GM19395 (cell line): ENCODE data around the gene GLIS1.

ENCODE experiments used
- ATAC-seq: cut with Tn5 transposase; IDR thresholded peaks from one replicate; pipeline ENCODE4 v1.9.1; 2021; ENCODE audit warnings: mild to moderate bottlenecking, moderate library complexity; ENCODE audit not compliant: unreplicated experiment

Gene GLIS1

DNA sequence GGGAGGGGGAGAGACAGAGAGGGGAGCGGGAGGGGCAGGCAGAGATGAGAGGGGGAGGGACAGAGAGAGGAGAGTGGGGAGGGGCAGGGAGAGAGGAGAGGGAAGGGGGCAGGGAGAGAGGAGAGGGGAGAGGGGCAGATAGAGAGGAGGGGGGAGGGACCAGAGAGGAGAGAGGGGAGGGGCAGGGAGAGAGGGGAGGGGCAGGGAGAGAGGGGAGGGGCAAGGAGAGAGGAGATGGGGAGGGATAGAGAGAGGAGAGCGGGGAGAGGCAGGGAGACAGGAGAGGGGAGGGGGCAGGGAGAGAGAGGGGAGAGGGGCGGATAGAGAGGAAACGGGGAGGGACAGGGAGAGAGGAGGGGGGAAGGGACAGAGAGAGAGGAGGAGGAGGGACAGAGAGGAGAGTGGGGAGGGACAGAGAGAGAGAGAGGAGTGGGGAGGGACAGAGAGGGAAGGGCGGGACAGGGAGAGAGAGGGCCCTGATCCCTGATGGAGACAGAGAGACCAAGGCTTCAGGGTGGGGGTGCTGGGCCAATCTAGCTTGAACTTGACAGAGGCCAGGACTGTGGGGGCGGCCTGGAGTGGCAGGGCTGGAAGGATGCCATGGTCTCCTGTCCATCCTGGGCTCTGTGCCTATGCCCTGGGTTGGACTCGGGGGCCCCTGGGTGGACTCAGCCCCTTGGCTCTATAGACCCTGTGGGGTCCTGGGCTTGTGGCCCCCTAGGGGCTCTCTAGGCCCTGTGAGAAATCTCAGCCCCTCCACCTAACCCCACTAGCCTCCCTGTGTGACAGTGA lies 236.1 kb downstream of the GLIS1 start:
- ATAC-seq = no peak

DNA sequence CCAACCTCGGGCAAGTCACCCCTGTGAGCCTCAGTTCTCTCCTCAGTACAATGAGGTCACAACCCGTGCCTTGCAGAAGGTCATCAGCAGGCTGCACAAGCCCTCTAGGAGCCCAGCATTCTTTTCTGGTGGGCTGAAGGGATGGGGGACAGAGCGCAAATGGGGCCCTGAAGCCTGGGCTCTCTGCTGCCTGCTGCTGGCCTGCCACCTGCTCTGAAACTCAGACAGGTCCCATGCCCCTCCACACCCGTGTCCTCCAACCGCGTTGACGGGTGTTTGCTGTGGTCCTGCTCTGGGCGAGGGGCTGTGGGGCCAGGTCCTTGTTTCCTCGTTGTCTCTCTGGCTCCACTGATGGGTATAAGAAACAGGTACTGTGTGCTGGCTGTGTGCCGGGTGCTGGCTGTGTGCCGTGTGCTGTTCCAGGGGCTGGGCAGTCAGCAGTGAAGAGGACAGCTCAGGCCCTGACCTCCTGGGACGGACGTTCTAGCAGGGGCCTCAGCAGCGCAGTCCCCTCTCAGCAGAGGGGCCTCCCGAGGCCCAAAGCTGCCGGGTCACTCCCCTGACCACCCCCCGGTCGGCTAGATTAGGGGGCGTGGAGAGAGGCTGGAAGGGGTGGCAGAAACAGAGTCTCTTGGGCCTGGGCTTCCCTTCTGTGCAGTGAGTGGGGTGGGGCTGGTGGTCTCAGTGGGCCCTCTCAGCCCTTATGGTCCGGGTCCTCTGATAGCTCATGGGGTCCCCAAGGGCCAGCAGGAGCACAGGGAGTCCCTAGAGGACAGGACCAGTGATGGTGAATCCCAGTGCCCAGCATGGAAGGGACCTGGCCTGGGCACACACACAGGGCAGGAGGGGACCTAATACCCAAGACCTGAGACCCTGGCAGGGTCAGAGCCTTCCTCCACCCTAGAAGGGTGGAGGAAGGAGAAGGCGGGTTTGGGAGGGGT lies 237.6 kb downstream of the GLIS1 start:
- ATAC-seq = no peak

DNA sequence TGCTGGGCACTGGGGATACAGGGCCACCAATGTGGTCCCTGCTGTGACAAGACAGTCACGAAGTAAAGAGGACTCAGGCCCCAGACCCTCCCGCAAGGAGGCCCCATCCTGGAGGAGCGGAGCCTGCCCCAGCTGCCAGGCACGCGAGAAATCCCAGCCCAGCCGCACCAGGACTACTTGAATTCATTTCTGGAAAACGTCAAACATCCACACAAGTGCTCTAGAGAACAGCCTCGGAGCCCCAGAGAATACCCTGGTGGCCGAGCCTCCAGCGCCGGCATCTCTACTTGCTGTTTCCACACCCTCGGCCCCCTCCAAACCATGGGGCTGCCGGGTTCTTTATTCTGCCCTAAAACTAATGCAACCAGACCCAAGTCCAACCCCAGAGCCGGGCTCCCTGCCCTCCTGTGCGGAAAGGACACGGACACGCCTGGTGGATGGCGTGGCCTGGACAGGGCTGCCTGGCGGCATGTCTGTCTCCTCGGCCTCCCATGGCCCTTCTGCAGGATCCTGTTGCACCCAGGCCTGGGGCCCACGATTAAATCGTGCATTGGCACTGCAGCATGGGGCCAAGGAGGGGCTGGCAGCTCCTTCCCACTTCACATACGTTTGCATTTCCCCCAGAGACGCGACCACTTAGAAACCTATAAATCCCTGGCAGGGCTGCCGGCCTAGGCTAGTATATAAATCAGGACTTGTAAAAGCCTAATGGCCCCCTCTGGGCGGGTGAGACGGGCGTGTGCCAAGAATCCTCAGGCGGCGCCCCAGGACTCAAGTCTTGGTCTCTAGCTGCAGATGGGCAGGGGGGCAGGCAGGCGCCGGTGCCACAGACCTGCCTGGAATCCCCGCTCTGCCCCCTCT lies 238.5 kb downstream of the GLIS1 start:
- no peak for ATAC-seq

DNA sequence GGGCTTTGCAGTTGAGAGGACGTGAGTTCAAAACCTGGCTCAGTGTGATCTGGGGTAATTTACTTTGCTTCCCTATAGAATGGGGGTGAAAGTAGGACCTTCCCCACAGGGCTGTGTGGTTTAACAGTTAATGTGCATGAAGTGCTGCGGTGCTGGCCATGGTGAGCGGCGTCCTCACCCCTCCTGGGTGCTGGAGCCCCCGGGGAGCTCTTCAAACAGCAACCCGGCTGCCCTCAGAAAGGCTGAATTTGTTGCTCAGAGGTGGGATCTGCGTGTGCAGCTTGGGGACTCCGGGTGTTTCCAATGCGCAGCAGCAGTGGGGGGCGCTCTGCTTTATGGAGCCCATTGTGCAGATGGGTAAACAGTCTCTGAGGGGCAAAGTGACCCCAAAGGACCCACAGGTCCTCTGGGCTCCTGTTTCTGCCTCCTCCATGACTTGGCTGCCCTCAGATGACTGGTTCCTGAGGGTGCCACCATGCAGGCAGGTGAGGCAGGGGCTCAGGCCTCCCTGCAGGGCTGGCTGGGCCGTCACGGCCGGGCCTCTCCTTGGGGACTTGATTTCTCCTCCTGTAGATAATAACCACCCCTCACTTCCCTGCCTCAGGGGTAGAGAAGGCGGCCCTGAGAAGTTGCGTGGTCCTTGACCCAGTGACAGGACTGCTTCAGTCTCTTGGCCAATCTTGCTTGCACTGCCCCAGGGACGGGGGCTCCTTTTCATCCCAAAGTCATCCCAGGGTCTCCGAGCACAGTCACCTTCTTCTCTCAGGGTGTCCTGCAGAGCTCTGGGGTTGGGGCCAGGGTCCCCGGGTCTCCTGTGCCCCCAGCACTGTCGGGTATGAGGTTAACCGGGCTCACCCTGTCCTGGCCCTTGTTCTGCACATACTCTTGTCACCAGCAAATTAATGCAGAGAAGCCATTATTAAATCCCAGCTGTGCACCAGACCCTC lies 239.4 kb downstream of the GLIS1 start:
- no peak for ATAC-seq

DNA sequence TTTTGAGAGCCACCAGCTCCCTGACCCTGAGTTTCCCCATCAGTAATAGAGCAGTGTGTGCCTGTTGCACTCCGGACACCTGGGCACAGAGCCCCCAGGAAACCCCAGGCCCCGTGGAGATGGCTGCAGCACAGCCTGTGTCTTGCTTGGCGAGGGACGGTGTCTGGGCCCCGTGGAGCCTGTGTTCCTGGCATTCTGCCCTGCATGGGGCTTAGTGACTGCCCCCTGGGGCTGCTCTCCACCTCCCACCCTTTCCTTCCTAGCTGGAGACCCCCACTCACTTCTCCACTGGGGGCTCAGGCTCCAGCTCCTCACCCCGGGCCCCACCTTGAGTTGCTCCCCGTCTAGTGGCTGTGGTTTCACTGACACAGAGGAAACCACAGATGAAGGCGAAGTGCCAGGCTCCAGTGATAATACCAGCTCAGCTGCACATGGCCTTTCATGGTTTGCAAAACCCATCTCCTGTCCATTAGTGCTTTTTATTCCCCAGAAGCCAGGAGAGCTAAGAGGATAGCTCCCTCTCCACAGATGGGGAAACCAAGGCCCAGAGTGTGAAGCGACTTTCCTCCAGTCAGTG lies 240.3 kb downstream of the GLIS1 start:
- ATAC-seq = no peak

DNA sequence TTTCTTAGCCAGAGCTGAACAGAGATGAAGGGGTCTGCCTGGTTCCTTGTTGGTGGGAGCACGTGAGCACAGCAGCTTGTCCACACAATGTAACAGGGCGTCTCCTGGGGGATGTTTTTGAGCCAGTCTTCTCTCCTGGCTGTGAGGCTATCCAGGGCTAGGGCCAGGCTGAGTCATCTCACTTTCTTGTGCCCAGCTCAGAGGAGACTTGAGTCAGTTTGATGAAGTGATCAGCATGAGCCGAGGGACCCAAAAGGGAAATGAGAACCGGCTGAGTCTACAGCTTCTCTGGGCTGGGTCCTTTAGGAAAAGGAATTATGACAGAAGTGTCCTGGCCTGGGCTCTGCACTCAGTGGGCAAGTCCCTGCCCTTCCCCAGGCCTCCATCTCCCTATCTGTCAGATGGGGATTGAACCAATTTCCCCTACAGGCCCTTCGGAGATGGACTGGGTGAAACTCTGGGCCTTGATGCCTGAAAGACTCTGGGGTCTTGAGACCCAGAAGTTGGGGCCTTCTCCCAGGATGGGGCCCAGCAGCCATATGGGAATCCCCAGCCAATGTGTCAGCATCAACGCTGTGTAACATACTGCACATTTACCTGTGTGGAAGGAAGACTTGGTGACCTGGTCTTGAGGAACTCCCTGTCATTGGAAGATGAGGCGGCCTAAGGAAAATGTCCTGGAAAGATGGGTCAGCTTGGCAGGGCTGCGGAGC lies 243.2 kb downstream of the GLIS1 start:
- ATAC-seq = no peak

DNA sequence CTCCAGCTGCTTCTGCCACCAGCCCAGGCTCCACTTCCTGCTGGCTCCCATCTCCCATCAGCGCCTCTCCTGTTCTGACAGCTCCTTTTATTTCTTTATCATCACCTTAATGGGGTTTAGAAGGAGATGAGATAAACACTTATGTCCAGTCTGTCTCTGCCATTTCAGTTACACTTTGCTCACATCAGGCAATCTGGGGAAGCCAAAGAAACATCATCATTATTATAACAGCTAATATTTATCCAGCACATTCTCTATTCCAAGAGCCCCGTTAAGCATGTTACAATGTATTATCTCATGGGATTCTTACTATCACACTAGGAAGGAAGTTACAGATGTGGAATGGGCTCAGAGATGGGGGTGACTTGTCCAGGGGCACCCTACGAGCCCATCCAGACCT lies 248.6 kb downstream of the GLIS1 start:
- ATAC-seq = no peak

DNA sequence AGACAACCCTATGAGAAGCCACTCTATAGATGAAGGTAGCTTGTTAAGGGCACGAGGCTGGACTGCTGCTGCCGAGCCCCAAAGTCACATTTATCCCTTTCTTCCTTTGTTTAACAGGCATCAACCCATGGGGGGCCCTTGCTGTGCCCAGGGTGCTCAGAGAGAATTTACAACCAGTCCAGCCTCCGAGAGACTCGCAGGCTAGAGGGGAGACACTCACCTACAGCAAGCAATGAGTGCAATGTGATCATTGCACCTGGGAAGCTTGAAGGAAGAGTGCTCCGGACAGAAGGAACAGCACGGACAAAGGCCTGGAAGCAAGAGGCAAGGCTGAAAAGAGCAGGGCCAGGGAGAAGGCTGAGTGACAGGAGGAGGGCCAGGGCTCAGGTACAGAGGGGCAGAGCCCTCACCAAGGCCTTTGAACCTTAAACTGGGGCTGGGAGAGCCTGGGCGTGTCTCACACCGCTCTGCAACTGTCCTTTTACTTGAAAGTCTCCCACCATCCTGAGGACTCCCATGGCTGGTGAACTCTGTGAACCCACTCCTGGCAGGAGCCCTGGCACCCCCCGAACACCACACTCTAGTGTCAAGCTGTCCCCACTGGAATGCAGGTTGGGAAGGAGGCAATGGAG lies 252.5 kb downstream of the GLIS1 start:
- ATAC-seq = no peak

DNA sequence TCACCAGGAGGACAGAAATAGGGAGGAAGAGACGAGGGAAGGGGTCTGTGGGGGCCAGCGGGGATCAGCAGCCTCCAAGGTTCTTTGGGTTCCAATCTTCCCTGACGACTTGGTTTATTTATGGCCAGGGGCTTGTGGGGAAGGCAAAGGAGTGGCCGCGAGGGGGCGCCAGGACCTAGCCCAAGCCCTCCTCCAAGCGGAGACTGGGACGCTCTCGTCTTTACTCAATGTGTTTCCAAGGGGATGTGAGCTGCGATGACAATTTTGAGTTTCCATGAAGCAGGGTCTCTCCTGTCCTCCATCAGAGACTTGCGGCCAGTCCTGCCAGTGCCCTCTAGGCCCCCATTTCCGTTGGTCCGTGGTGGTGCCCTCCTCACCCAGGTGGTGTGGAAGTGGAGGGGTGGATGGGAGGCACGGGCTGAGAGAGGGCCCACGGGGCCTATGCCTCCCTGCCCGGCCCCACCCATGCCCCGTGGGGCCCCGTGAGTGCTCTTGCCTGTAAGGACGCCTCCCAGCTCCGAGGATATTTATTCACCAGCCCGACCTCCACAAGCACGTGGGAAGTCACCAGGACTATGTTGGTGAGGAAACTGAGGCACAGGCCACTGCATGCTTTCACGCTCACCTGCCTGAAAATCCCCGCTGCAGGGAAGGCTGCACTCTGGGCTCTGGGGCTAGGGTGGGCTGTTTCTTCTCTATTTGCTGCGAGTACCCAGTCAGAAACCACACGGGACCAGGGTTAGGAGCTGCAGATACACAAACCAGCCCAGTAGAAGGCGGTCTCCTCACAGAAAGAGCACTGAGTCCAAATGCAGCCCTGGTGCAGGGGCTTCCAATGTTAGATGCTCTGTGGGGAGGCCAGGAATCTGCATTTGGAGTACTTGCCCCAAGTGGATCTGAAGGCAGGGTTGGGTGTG lies 253.2 kb downstream of the GLIS1 start:
- ATAC-seq = no peak

DNA sequence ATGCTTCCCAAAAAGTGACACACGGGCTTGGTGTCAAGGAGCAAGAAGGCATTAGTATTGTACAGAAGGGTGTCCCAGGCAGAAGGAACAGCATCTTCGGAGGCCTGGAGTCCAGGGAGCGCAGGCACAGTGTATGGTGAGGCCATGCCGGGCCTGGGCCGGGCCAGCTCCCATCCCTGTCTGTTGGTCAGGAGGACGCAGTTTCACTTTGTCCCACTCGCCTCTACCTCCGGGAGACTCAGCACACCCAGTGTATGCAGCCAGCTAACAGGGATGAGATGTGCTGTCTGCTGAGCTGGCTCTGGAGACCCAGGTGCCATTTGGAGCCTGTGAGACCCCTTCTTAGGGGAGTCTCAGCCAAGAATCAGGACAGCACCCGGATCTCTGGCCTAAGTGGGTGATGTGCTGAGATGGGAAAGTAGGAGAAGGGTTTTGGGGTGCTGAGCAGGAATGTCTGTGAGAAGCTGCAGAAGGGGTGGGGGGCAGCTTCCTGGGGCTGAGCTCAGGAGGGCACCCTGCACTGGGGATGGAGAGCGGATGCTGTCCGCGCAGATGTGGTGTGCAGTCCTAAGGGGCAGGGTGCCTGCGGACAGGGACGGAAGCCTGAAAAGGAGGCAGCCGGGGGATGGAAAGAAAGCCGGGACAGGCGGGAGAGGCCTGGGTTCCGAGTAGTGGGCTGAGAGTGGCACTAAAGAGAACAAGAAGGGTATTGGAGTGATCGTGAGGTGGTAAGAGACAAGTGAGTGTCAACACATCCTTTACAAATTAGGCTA lies 254.1 kb downstream of the GLIS1 start:
- no peak for ATAC-seq

DNA sequence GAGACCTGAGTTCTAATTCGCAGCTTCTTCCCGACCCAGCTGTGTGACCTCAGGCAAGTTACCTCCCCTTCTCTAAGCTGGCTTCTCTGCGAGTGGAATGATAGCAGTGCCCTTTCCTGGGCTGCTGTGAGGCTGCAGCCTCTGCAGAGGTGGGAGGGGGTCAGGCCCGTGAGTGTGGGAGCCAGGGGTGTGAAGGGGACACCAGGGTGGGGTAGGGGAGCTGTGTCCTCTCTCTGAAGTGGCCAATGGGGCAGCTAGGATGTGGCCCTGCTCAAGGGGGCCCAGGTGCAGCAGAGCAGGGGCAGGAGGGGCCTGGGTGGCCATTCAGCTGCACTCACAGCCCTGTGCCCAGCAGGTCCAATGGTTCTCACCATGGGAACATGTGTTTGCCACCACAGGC lies 255.3 kb downstream of the GLIS1 start:
- no peak for ATAC-seq

DNA sequence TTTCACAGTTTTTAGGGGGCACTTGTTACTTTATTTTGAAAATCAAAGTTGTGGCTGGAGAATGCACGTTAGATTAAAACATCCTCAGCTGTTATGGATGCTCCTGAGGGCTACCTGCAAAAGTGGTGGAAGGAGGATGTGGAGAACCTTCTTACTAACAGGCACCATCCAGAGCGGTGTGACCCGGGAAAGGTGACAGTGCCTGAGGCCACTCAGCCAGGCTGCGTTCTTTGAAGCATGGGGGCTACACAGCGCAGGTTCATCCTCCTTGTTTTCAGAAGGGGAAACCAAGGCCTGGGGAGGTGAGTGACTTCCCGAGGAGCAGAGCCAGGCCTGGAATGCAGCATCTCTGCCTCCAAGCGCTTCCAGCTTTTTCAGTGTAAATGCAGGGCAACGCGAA lies 255.8 kb downstream of the GLIS1 start:
- no peak for ATAC-seq

DNA sequence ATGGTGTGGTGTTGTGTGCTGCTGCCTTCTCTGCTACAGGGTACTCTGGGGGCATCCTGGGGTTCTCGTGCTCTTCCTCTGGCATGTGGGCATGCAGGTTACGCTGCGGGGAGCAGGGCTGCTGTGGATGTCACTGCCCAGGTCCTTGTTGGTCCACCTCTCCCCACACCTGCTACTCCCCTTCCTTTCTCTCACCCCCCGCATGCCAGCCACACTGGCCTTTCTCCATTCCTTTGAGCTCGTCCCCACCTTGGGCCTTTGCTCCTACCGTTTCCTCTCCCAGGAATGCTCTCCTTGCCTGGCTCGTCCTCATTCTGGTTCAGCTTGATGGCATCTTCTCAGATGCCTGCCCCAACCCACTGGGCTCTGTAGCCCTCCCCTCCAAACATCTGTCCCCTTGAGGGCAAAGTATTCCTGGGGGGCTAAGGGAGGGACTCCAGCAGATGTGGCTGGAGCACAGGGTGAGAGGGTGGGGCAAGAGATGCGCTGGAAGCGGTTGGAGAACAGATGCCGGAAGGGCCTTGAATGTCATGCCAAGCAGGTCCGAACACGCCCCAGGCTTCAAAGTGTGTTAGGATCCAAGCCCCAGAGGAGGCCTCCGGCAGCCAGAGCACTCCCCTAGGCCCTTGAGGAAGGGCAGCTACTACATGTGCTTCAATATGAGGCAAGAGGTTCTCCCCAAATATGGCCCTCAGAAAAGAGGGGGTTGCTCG lies 256.4 kb downstream of the GLIS1 start:
- no peak for ATAC-seq

DNA sequence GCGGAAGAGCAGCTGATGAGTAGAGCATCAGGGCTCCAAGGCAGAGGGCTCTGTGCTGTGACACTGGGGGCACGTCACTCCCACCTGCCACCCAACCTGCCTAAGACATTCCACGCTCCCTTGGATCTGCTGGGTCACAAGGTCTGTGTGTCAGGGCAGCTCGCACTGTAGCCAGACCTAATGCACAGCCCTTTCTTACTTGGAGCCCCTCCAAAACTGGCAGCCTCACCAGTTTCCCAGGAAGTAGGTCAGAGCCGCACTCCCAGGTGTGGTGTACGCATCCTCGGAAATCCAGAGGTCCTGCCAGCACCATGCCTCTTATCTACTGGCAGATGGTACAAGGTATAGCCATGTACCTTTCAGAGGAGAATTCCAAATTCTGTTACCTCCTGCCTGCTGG lies 257.5 kb downstream of the GLIS1 start:
- no peak for ATAC-seq

DNA sequence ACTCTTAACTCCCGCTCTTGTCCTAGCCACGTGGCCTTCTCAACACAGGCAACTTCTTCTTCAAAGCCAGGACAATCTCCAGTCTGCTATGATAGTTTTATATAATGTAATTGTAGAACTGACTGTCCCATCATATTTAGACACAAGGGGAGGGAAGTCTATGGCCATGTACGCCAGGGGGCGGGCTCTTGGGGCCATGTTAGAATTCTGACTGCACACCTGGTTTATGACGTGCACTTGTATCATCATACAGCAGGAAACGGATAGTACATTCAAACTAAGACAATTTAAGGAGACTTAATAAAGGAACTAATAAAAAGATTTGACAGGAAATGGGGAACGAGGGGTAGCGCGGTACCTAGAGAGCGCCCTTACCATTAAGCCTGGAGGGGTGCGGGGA lies 258.3 kb downstream of the GLIS1 start:
- no peak for ATAC-seq

DNA sequence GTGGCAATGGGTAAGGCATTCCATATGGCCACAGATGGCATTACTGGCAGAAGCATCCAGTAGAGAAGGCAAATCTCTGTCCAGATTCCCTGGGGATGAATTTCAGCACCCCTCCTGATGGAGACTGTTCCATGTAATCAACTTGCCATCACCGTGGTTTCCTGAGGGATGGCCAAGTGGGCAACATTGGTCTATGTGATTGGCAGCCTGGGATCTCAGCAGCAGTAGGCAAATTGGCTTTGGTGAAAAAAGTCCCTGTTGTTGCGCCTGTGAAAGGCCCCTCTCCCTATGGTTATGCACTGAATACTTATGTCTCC lies 260.5 kb downstream of the GLIS1 start:
- ATAC-seq = no peak
